Fibroblast of mammary gland (primary cell): ENCODE measurements around the gene LINGO1.

Source experiments
- DNase-seq: peaks from one replicate; pipeline ENCODE4 v3.0.0-alpha.2; 2010; ENCODE audit warnings: low read depth
- H3K4me3 ChIP-seq: 2 replicates; pipeline ENCODE4 v1.5.1; 2011; ENCODE audit warnings: low read depth, mild to moderate bottlenecking, low read length, moderate library complexity; ENCODE audit not compliant: control insufficient read depth
- TF ChIP-seq, protein P1 (sequence below): conservative IDR thresholded peaks from 2 replicates; pipeline ENCODE4 v1.5.1; 2011; ENCODE audit warnings: low read depth, low read length, inconsistent platforms; ENCODE audit not compliant: control insufficient read depth, insufficient read depth

The LINGO1 gene

DNA sequence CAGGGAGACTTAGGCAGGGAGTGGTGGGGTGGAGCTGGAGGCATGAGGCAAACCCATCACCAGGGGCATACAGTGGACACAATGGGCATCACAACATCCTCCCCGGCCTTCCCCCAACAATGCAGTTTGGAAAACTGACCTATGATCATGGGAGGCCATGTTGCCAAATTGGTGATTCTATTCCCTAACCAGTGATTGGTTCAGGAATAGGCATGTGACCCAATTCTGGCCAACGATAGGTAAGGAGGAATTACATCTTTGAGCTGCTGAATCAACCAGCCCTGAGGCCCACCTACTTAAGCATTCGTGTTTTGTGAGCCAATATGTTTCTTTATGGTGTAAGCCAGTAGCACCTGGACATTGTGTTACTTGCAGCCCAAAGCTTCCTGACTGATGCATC lies 40.0 kb downstream of the LINGO1 start:
- TF ChIP-seq, protein P1, sequence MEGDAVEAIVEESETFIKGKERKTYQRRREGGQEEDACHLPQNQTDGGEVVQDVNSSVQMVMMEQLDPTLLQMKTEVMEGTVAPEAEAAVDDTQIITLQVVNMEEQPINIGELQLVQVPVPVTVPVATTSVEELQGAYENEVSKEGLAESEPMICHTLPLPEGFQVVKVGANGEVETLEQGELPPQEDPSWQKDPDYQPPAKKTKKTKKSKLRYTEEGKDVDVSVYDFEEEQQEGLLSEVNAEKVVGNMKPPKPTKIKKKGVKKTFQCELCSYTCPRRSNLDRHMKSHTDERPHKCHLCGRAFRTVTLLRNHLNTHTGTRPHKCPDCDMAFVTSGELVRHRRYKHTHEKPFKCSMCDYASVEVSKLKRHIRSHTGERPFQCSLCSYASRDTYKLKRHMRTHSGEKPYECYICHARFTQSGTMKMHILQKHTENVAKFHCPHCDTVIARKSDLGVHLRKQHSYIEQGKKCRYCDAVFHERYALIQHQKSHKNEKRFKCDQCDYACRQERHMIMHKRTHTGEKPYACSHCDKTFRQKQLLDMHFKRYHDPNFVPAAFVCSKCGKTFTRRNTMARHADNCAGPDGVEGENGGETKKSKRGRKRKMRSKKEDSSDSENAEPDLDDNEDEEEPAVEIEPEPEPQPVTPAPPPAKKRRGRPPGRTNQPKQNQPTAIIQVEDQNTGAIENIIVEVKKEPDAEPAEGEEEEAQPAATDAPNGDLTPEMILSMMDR: no peak
- DNase-seq: no peak
- no peak overlapping the region for H3K4me3 ChIP-seq

DNA sequence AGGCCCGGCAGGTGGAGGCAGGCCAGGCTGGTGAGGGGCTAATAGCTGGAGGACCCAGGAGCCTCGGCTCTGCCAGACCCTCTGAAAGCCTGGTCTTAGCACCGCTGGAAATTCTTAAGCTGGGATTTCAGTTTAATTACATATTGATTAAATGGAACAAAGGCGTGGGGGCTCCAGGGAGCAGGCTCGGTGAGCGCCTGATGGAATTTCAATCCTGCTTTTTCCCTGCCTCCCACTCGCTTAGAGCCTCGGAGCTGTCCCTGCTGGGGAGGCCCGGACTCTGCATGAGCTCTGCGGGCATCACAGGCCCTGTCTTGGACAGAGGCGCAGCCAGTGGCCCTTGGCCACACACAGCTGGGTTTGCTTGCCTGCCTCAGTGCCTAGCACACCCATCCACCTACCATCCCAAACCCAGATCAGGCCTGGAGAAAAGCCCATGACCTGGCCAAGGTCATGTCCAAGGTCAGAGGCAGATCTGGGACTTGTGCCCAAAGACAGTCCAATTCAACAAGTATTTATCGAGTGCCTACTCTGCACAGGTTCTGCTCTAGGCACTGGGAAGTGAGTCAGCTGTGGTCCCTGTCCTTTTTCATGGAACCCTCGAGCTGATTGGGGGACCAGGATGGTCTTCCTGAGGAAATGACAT lies 40.6 kb downstream of the LINGO1 start:
- no peak for DNase-seq
- TF ChIP-seq, protein P1: no peak
- no peak overlapping the region for H3K4me3 ChIP-seq

DNA sequence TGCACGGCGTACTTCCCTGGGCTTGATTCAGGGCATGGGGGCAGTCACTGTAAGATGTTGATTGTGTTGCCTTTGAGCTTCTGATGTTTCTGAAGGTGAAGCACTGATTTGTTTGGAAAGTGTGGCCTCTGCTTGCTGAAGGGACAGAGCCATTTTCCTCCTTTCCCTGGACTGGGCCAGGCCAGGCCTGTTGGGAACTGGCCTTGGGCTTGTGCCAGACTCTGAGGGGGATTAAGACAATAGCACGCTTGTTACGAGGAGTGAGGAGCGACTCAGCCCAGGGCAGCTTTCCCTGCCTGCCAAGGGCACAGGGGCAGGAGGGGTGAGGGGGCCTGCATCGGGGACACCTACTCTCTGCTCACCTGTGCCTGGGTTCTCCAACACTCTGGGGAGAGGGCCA lies 42.9 kb downstream of the LINGO1 start:
- no peak overlapping the region for H3K4me3 ChIP-seq
- DNase-seq: no peak
- TF ChIP-seq, protein P1: no peak

DNA sequence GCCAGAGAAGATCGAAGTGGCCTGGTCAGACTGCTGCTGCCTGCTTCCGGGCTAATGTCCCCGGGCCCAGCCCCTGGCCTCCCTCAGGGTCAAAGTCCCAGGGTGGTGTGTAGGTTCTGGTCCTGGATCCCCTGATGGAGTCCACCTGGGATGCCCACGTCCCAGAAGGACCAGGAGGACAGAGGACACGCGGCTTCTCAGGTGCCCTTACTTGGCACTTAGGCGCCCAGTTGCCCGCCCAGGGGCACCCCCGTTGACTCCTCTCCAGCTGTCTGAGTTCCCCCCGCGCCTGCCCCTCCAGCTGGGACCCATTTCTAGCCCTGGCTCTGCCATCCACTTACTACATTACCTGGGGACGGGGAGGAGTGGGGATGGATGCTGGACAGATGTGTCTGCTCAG lies 44.6 kb downstream of the LINGO1 start:
- TF ChIP-seq, protein P1: no peak
- no peak overlapping the region for H3K4me3 ChIP-seq
- DNase-seq: no peak

- no peak overlapping the region for H3K4me3 ChIP-seq
- no peak for DNase-seq
- TF ChIP-seq, protein P1: no peak
Observed at GRCh38 chr15:77584691-77585090, 48.0 kb downstream of the LINGO1 start.

GRCh38 chr15:77584201-77584600 lies 48.5 kb downstream of the LINGO1 start:
- TF ChIP-seq, protein P1: peak; percentile 4
- no peak for DNase-seq
- H3K4me3 ChIP-seq: no peak overlapping the region

DNA sequence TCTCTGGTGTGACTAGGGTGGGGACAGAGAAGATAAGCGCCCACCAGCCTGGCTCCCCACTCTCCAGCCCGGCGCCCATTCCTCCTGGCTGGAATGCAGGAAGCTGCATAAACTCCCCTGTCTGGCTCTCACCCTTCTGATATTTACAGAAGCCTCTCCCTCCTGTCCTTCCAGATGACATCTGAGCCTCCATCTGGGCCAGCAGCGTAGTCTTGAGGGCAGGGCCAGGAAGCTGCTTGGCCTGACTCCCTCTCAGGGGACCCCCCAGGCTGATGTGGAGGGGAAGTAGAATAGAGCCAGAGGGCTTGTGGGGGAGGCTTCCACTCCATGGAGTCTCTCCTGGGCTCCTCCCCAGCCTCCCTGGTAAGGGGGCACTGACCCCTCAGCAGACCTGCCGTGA lies 49.9 kb downstream of the LINGO1 start:
- TF ChIP-seq, protein P1: no peak
- no peak overlapping the region for H3K4me3 ChIP-seq
- DNase-seq: no peak
